K562 (cell line): Measurements from ENCODE around the gene HES3. TPM values are rescaled to one million over a fixed set of nuclear protein-coding genes. Genes with fewer than 3 reads are reported as not detected.

ENCODE experiments used
- ATAC-seq: fragments of 200-7000 bp; cut with Tn5 transposase; 3 replicates; pipeline ENCODE4 v1.9.1; 2020; ENCODE audit warnings: moderate library complexity
- BruUV-seq: library from RNA; stranded (reverse); fragments of 400-500 nt; replicated peaks from 2 replicates; lab custom pipeline; 2021; lab: Mats Ljungman, UMichigan
- CTCF ChIA-PET: fragments of 300-600 bp; formaldehyde crosslinking; extraction: SDS; loops from one replicate; lab custom pipeline; 2021; ENCODE audit warnings: low intra/inter-chr PET ratio; lab: Yijun Ruan, JAX
- POLR2A ChIA-PET: fragments of 300-600, 350-650 bp; sonication (Branson Sonifier 250); formaldehyde crosslinking; extraction: SDS; loops from one replicate; lab custom pipeline; 2021; ENCODE audit warnings: antibody characterized with exemption, inconsistent platforms; lab: Yijun Ruan, JAX
- DNase-seq, 4 experiments: peaks; one replicate each; pipeline versions ENCODE4 v3.0.0 to v3.0.0-alpha.2; 2011 to 2018; ENCODE audit warnings: low spot score in 3 of 4, mixed read lengths in 3 of 4; ENCODE audit errors: extremely low read depth in 1 of 4
- FAIRE-seq: peaks from 2 replicates; lab custom pipeline; 2011; peaks lifted over from hg19 to GRCh38; lab: Jason Lieb, UNC
- H2AFZ ChIP-seq: 2 replicates; pipeline ENCODE4 v1.6.0; 2011; ENCODE audit warnings: low read depth, low read length, control low read depth, inconsistent platforms
- H3K27ac ChIP-seq: fragments of 200-600 bp; 3 replicates; pipeline ENCODE4 v1.8.0; 2011; ENCODE audit warnings: low read depth, mild to moderate bottlenecking, control low read depth, inconsistent platforms, low read length, moderate library complexity, mixed read lengths; ENCODE audit errors: extremely low read depth
- H3K27me3 ChIP-seq, 2 experiments: fragments of 300-600 bp in 1 of 2; 2 replicates in 1 of 2; 3 replicates in 1 of 2; pipeline versions ENCODE4 v1.6.0 to v1.8.0; 2011; ENCODE audit warnings: inconsistent platforms in 2 of 2, low read length in 2 of 2, mild to moderate bottlenecking in 1 of 2, mixed read lengths in 1 of 2, moderate library complexity in 1 of 2; ENCODE audit not compliant: control insufficient read depth in 2 of 2, insufficient read depth in 2 of 2
- H3K36me3 ChIP-seq: fragments of 300-600 bp; 3 replicates; pipeline ENCODE4 v1.8.0; 2011; ENCODE audit warnings: mild to moderate bottlenecking, low read length, inconsistent platforms; ENCODE audit not compliant: control insufficient read depth, insufficient read depth
- H3K4me1 ChIP-seq, 2 experiments: fragments of 200-600 bp in 1 of 2; replicated peaks in 1 of 2; 2 replicates in 1 of 2; 3 replicates in 1 of 2; pipeline versions ENCODE4 v1.5.1 to v1.8.0; 2011; ENCODE audit warnings: inconsistent platforms in 2 of 2, low read length in 2 of 2, mild to moderate bottlenecking in 1 of 2, mixed read lengths in 1 of 2, moderate library complexity in 1 of 2; ENCODE audit not compliant: control insufficient read depth in 2 of 2, insufficient read depth in 2 of 2
- H3K4me2 ChIP-seq: 2 replicates; pipeline ENCODE4 v1.6.1; 2011; ENCODE audit warnings: low read length, control low read depth, inconsistent platforms, mixed read lengths; ENCODE audit not compliant: insufficient read depth
- H3K4me3 ChIP-seq: fragments of 200-600 bp; sonication (generic), shearing (Covaris generic); 2 replicates; pipeline ENCODE4 v1.5.1; 2016; ENCODE audit warnings: control low read depth, inconsistent platforms
- H3K79me2 ChIP-seq: fragments of 200-600 bp; 3 replicates; pipeline ENCODE4 v1.8.0; 2011; ENCODE audit warnings: low read length, inconsistent platforms; ENCODE audit not compliant: control insufficient read depth, insufficient read depth
- H3K9ac ChIP-seq, 2 experiments: 2 replicates each; pipeline versions ENCODE4 v1.6.0 to v1.6.1; 2011; ENCODE audit warnings: low read depth in 2 of 2, low read length in 2 of 2, control low read depth in 1 of 2, inconsistent platforms in 1 of 2, mild to moderate bottlenecking in 1 of 2, mixed read lengths in 1 of 2; ENCODE audit not compliant: insufficient read depth in 1 of 2
- H3K9me1 ChIP-seq: one replicate; pipeline ENCODE4 v1.6.0; 2011; ENCODE audit warnings: inconsistent platforms, mild to moderate bottlenecking, low read length, moderate library complexity; ENCODE audit not compliant: control insufficient read depth, insufficient read depth
- H3K9me3 ChIP-seq: replicated peaks from 2 replicates; pipeline ENCODE4 v1.5.1; 2011; ENCODE audit warnings: low read depth, low read length, inconsistent platforms; ENCODE audit not compliant: control insufficient read depth, insufficient read depth
- H4K20me1 ChIP-seq: replicated peaks from 2 replicates; pipeline ENCODE4 v1.6.1; 2011; ENCODE audit warnings: low read length, inconsistent platforms, mixed read lengths; ENCODE audit not compliant: control insufficient read depth, insufficient read depth
- CBFA2T3 ChIP-seq: fragments of 450-650 bp; IDR thresholded peaks from 2 replicates; pipeline ENCODE4 v1.6.1; 2017
- ETS1 ChIP-seq: conservative IDR thresholded peaks from 2 replicates; pipeline ENCODE4 v1.6.1; 2011; ENCODE audit warnings: low read depth, mild to moderate bottlenecking, low read length; ENCODE audit not compliant: control insufficient read depth
- ETV5 ChIP-seq: sonication (generic); formaldehyde crosslinking; IDR thresholded peaks from 2 replicates; pipeline ENCODE4 v1.4.0; 2020; ENCODE audit warnings: low read depth, mild to moderate bottlenecking, missing genetic modification reagents
- KLF1 ChIP-seq: fragments of 450-650 bp; IDR thresholded peaks from 2 replicates; pipeline ENCODE4 v1.6.1; 2016; ENCODE audit warnings: missing genetic modification characterization, missing compliant biosample characterization
- SAFB ChIP-seq: fragments of 200-400 bp; formaldehyde crosslinking; IDR thresholded peaks from 2 replicates; pipeline ENCODE4 v1.6.1; 2017; ENCODE audit warnings: low read depth, low read length, borderline replicate concordance
- SAFB2 ChIP-seq: fragments of 200-400 bp; formaldehyde crosslinking; IDR thresholded peaks from 2 replicates; pipeline ENCODE4 v1.6.1; 2018; ENCODE audit warnings: borderline replicate concordance, low read length, low read depth, moderate library complexity; ENCODE audit not compliant: severe bottlenecking
- SMARCA4 ChIP-seq: fragments of 450-650 bp; IDR thresholded peaks from 2 replicates; pipeline ENCODE4 v1.6.1; 2016
- SUPT5H ChIP-seq: fragments of 450-650 bp; IDR thresholded peaks from 2 replicates; pipeline ENCODE4 v1.6.1; 2016
- TCF7 ChIP-seq: sonication (generic); IDR thresholded peaks from 2 replicates; pipeline ENCODE4 v1.6.1; 2016; ENCODE audit warnings: antibody characterized with exemption, borderline replicate concordance
- ZFPM2 ChIP-seq: fragments of 250-450 bp; sonication (Bioruptor Pico); IDR thresholded peaks from 2 replicates; pipeline ENCODE4 v1.5.1; 2022; ENCODE audit warnings: mild to moderate bottlenecking
- ZNF311 ChIP-seq: fragments of 250-450 bp; sonication (Bioruptor Pico); IDR thresholded peaks from 2 replicates; pipeline ENCODE4 v1.4.0; 2020; ENCODE audit warnings: mild to moderate bottlenecking, moderate library complexity
- WGBS: fragments of 100-300 bp; shearing (Covaris generic); methylation state at CpG from one replicate; pipeline ENCODE4 v1.1.6; 2016; ENCODE audit warnings: low coverage, mixed read lengths; ENCODE audit not compliant: insufficient coverage; ENCODE audit errors: missing lambda C conversion rate; 5-methylcytosine and 5-hydroxymethylcytosine counted together
- in situ Hi-C: fragments of 300-500 bp; cut with MboI; formaldehyde crosslinking; loops from 4 replicates; pipeline ENCODE4 v1.15.0; 2018; ENCODE audit warnings: inconsistent platforms, mixed read lengths
- intact Hi-C: fragments of 100-400 bp; cut with micrococcal nuclease; formaldehyde crosslinking; loops from 2 replicates; pipeline ENCODE4 v1.14.2; 2022
- polyA plus RNA-seq, 8 experiments: library from polyadenylated mRNA; depleted of rRNA in 4 of 8; stranded (reverse) in 5 of 8; unstranded in 3 of 8; fragments of >200 nt; fragmentation: Nextera tagmentation in 2 of 8; fragmentation: Illumina TruSeq in 1 of 8; extraction: Ambion mirVana in 2 of 8; extraction: Trizol in 1 of 8; gene quantifications; 2 replicates each; pipeline versions ENCODE4 v1.2.1 to v1.2.3, GENCODE V29; 2011 to 2014; ENCODE audit warnings: inconsistent platforms in 1 of 8, missing spikeins in 1 of 8
- total RNA-seq, 7 experiments: library from RNA; depleted of rRNA in 6 of 7; stranded (reverse); fragments of >200 nt in 6 of 7; fragmentation: Illumina TruSeq in 2 of 7; extraction: Trizol in 2 of 7; gene quantifications; 2 replicates each; pipeline versions ENCODE4 v1.2.1 to v1.2.3, GENCODE V29; 2011 to 2021; ENCODE audit warnings: low replicate concordance in 1 of 7
- TF ChIP-seq, protein P1 (sequence below): sonication (generic); formaldehyde crosslinking; IDR thresholded peaks from 2 replicates; pipeline ENCODE4 v1.4.0; 2020; ENCODE audit warnings: mild to moderate bottlenecking, missing genetic modification reagents
- TF ChIP-seq, protein P2 (sequence below): fragments of 200-800 bp; sonication (Bioruptor generic); IDR thresholded peaks from 2 replicates; pipeline ENCODE4 v1.6.1; 2017; ENCODE audit warnings: missing genetic modification characterization, missing compliant biosample characterization

HES3 gene
- total and polyA plus RNA-seq, 9 of the 15 experiments (the other 6 are each of a cell fraction or from before 2014, with no cell fraction given): not detected

DNA sequence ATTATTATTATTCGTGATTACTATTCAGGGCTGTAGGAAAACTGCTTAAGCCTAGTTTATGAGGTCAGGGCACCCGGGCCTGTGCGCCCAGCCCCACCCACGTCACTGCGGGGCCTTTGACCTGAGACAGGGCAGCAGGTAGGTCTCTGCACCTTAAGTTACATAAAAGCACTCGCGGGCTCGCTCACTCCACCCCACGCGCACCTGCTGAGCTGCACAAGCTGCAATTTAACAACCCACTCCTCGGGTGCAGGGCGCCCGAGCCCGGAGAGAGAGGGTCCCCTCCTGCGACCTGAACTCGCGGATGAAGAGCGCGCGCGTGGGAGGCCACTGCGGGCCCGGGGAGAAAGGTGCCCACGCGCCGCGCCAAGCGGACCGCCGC lies 8.7 kb upstream of the HES3 start:
- DNase-seq (peak in 2 of 4 experiments; percentile 46 to 51), ATAC-seq (peak; percentile 19), FAIRE-seq (no peak)
- POLR2A ChIA-PET: interaction anchor here (0.6 to 2.0 kb wide), 12 partner anchors 10 to 262 kb away, joined by 3 to 14 read pairs (median 4); partner anchors contain the start of gene RNF207
- BruUV-seq: no TSS peak
- Histone ChIP-seq H3K4me2 (peak overlapping the region; percentile 91), H3K4me1 (peaks cover 10 to 28% of the 10 kb centered on the region in 2 experiments; a peak in 4 of 5 replicates), H4K20me1 (no peaks in the 10 kb centered on the region), H3K79me2 (peaks cover 31% of the 10 kb centered on the region), H3K27ac (peak overlapping the region; percentile 85), H3K9me1 (no peaks in the 10 kb centered on the region), H2AFZ (peak overlapping the region; percentile 77), H3K9ac (peak overlapping the region; percentile 74 to 100), H3K36me3 (peaks cover 40% of the 10 kb centered on the region), H3K4me3 (peak overlapping the region; percentile 95), H3K27me3 (peaks cover 1 to 7% of the 10 kb centered on the region in 2 experiments; a peak in 3 of 5 replicates), H3K9me3 (no peaks in the 10 kb centered on the region)
- WGBS: 2% methylated on average over 30 of the region's 30 CpGs
- intact Hi-C loops (loop anchor here (2.0 kb wide), 1 partner anchor 36 kb away; the partner anchor contains the start of gene RPL22), in situ Hi-C loops (no loop called here)
- CTCF ChIA-PET: no interaction called here
- TF ChIP-seq SMARCA4: no peak
- no peak for TF ChIP-seq ZNF311
- TF ChIP-seq SAFB2: no peak
- no peak for TF ChIP-seq SUPT5H
- TF ChIP-seq, protein P1, sequence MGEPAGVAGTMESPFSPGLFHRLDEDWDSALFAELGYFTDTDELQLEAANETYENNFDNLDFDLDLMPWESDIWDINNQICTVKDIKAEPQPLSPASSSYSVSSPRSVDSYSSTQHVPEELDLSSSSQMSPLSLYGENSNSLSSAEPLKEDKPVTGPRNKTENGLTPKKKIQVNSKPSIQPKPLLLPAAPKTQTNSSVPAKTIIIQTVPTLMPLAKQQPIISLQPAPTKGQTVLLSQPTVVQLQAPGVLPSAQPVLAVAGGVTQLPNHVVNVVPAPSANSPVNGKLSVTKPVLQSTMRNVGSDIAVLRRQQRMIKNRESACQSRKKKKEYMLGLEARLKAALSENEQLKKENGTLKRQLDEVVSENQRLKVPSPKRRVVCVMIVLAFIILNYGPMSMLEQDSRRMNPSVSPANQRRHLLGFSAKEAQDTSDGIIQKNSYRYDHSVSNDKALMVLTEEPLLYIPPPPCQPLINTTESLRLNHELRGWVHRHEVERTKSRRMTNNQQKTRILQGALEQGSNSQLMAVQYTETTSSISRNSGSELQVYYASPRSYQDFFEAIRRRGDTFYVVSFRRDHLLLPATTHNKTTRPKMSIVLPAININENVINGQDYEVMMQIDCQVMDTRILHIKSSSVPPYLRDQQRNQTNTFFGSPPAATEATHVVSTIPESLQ: 0 out of 2 replicates have a peak, but pooled peaks have one; percentile 43
- TF ChIP-seq SAFB: peak; percentile 55; the same call in 1 of the 2 replicates
- no peak for TF ChIP-seq ZFPM2 (CRISPR knock-in tag)
- no peak for TF ChIP-seq KLF1 (tag)
- no peak for TF ChIP-seq ETS1
- no peak for TF ChIP-seq TCF7
- TF ChIP-seq, protein P2, sequence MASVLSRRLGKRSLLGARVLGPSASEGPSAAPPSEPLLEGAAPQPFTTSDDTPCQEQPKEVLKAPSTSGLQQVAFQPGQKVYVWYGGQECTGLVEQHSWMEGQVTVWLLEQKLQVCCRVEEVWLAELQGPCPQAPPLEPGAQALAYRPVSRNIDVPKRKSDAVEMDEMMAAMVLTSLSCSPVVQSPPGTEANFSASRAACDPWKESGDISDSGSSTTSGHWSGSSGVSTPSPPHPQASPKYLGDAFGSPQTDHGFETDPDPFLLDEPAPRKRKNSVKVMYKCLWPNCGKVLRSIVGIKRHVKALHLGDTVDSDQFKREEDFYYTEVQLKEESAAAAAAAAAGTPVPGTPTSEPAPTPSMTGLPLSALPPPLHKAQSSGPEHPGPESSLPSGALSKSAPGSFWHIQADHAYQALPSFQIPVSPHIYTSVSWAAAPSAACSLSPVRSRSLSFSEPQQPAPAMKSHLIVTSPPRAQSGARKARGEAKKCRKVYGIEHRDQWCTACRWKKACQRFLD: no peak
- no peak for TF ChIP-seq ETV5
- TF ChIP-seq CBFA2T3: no peak
